ENCODE results near the gene TRABD2A.
"Not testable (repeated sequence)": the region's sequence is repeated elsewhere in the genome, so short reads cannot be mapped to it uniquely, and the experiment has no call there.

The TRABD2A gene

GRCh38 chr2:84781942-84782716 lies 98.8 kb downstream of the TRABD2A start:
- peak; percentile 18 to 34 for DNase-seq (ENCODE audit: extremely low read depth in 1 of 2, low read depth in 1 of 2)

- no peak for DNase-seq (ENCODE audit: extremely low read depth in 1 of 2, low read depth in 1 of 2)
Measured at GRCh38 chr2:84779781-84780180, 101.1 kb downstream of the TRABD2A start.

GRCh38 chr2:84778911-84779690 lies 101.8 kb downstream of the TRABD2A start:
- DNase-seq (ENCODE audit: extremely low read depth in 1 of 2, low read depth in 1 of 2) = no peak

- DNase-seq (ENCODE audit: extremely low read depth in 1 of 2, low read depth in 1 of 2) = no peak
Measured at GRCh38 chr2:84776011-84776410, 104.9 kb downstream of the TRABD2A start.

GRCh38 chr2:84773562-84773961 lies 107.3 kb downstream of the TRABD2A start:
- DNase-seq (ENCODE audit: extremely low read depth in 1 of 2, low read depth in 1 of 2) = not testable (repeated sequence)
